GM18868 (cell line): ENCODE data around the gene CDT1.
"Not testable (repeated sequence)": the region's sequence is repeated elsewhere in the genome, so short reads cannot be mapped to it uniquely, and the experiment has no call there.

ENCODE experiments used
- ATAC-seq: cut with Tn5 transposase; IDR thresholded peaks from one replicate; pipeline ENCODE4 v1.9.1; 2021; ENCODE audit warnings: mild to moderate bottlenecking, moderate library complexity; ENCODE audit not compliant: unreplicated experiment

Gene CDT1

GRCh38 chr16:88768071-88768783 is 35.4 kb upstream of the CDT1 start:
- no peak for ATAC-seq

GRCh38 chr16:88769617-88770460 is 33.8 kb upstream of the CDT1 start:
- no peak for ATAC-seq

GRCh38 chr16:88770461-88771293 is 32.9 kb upstream of the CDT1 start:
- peak; percentile 66 for ATAC-seq

DNA sequence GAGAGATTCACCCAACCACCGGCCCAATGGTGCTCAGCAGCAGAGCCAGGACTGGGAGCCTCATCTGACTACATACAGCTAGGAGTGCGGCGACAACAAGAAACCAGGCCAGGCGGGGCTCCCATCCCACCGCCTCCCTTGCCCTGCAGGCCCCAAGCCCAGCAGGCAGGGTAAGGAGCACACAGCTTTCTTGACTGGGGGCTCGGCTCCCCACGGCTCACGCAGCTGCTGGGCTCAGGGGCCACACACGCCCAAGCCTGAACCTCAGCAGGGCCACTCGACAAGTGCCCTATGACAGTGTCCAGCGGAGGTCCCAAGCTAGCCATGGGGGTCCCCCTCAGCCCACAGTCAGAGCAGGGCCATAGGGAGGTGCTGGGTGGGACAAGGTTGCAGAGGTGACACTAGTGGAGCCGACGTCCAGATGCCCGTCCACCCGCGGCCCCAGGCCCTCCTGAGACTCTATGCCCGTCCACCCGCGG is 32.3 kb upstream of the CDT1 start:
- ATAC-seq: no peak

DNA sequence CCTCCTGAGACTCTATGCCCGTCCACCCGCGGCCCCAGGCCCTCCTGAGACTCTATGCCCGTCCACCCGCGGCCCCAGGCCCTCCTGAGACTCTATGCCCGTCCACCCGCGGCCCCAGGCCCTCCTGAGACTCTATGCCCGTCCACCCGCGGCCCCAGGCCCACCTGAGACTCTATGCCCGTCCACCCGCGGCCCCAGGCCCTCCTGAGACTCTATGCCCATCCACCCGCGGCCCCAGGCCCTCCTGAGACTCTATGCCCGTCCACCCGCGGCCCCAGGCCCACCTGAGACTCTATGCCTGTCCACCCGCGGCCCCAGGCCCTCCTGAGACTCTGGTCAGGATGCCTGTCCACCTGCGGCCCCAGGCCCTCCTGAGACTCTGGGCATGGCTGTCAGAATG is 31.8 kb upstream of the CDT1 start:
- not testable (repeated sequence) for ATAC-seq

DNA sequence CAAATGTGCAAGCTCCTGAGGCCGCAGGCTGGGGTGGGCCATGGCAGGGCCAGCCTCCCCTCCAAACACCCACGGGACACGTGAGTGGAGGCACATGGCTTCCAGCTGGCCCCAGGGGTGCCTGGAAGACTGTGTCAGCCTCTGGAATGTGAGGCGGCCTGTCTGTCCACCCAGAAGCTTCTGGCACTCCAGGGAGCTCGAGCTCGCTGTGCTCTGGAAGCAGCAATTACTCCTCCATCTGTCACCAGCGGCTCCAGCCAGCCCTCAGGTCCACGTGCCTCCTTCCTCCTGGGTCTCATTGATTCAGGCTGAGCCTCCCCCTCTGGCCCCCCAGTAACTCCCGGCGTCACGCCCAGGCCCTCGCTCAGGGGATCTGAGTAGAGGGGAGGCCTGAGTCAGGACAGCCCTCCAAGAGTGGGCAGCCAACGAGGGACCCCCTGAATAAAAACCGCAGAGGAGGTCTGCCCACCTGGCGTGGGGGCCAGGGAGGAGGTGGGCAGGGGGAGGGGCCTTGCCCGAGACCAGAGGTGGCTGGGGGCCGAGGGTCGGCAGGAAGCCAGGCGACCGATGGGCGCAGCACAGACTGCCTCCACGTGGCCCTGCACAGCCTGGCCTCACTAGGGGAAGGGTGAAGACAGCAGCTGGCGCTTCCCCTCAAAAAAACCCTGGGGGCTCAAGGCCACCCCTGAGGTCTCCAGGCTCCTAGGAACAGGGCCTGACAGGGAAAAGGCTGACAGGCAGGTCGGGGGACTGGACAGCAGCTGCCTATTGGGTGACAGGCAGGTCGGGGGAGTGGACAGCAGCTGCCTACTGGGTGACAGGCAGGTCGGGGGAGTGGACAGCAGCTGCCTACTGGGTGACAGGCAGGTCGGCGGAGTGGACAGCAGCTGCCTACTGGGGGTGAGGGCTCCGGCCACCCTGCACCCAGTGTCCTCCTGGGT is 30.4 kb upstream of the CDT1 start:
- ATAC-seq: no peak

DNA sequence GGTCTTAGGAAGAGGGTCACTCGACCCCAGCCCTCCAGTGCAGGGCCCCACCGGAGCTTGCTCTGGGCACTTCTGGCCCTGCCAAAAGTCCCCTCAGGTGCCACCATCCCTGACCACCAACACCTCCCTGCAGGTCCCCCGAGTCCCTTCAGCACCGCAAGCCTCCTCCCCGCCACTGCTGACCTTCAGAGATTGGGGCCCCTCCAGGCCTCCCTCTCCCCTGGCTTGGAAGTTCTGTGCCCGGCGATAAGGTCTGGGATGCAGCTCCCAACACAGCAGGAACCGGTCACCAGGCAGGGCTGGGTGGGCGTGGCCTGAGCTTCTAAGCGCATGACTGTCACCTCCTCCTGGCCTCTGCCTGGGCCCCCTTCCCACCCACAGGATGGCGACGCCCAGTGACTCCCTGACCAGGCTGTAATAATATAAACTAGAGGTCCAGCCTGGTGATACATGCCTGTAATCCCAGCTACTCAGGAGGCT is 29.7 kb upstream of the CDT1 start:
- no peak for ATAC-seq

GRCh38 chr16:88774544-88775393 is 28.8 kb upstream of the CDT1 start:
- no peak for ATAC-seq

GRCh38 chr16:88775825-88776224 is 27.8 kb upstream of the CDT1 start:
- no peak for ATAC-seq

- no peak for ATAC-seq
These were observed 25.9 kb upstream of the CDT1 start for GRCh38 chr16:88777471-88778270.

DNA sequence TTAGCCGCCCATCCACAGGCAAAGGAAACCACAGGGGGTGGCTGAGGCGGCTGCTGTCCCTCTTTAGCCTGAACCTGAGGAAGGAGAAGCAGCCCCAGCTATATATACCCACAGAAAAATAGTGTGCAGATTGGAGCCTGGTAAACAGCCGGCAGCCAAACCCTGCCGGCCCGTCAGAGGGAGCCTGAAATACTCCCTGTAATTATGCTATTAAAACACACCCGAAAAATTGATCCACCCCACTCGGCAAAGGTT is 25.4 kb upstream of the CDT1 start:
- ATAC-seq: no peak

- no peak for ATAC-seq
These were observed 25.0 kb upstream of the CDT1 start for GRCh38 chr16:88778541-88779065.

DNA sequence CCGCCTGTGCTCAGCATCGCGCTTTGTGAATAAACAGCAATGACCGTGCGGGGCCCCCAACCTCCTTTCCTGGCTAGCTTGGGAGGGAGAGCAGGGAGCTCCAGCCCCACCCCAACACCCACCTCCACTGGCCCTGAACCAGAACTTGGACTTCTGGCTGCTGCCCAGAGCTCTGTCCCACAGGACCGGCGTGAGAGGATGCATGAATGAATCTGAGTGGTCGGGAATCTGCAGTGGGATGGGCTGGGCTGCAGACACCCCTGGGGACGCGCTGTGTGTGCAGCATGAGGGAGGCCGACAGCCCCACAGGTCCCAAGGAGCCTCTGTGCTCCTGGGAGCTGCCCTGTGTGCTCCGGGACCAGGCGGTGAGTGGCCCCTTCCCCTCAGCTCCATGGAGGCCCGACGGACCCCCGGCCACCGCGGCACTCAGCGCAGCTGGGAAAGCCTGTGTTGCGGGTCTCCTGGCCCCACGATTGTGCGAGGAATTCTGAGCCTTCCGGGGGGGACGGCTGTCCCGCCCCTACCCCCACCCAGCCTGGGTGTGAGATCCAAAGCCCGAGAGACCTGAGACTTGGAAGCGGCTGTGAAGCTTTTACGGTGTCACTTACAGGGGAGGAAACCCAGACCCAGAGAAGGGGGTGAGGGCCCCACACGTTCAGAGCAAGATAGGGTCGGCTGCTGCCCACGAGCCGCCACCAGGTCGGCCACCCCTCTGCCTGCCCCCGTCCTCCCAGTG is 24.0 kb upstream of the CDT1 start:
- no peak for ATAC-seq

GRCh38 chr16:88780142-88781062 is 23.2 kb upstream of the CDT1 start:
- no peak for ATAC-seq

GRCh38 chr16:88781140-88782077 is 22.2 kb upstream of the CDT1 start:
- ATAC-seq: peak; percentile 39
